Measurements from ENCODE around the gene NBPF19.
"Not testable (repeated sequence)": the region's sequence is repeated elsewhere in the genome, so short reads cannot be mapped to it uniquely, and the experiment has no call there.

DNA sequence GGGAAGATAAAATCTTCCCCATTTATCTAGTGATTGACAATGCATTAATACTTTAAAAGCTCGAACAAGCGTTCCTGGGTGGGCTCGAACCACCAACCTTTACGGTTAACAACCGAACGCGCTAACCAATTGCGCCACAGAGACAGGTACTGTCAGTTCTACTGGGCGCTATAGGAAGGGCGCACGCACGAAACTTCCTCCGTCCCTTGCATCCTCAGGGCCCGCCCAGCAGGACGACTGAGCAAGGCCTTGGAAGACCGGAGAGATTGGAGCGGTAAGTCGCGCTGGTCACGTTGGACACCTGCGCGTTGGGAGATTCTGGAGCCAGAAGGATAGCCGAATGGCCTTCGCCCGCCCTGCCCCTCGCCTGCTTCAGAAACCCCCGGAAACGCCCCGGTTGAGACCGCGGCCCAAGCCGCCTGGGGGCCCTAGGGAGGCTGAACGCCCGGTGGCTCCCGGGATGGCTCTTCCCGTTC is 83.5 kb downstream of the NBPF19 start:
- TF ChIP-seq, protein P1, sequence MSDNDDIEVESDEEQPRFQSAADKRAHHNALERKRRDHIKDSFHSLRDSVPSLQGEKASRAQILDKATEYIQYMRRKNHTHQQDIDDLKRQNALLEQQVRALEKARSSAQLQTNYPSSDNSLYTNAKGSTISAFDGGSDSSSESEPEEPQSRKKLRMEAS (IDR thresholded peaks at IDR 0.05; ENCODE audit: low read depth) = not testable (repeated sequence)
- TF ChIP-seq USF2 (IDR thresholded peaks at IDR 0.05; ENCODE audit: borderline replicate concordance, low read depth, low read length); EZH2phosphoT487 (IDR thresholded peaks at IDR 0.05; ENCODE audit: borderline replicate concordance, low read depth); CTCF (IDR thresholded peaks at IDR 0.05); EP300 (IDR thresholded peaks at IDR 0.05; ENCODE audit: borderline replicate concordance in 1 of 2, low read depth in 1 of 2, low read length in 1 of 2); TAF1 (IDR thresholded peaks at IDR 0.05; ENCODE audit: borderline replicate concordance, low read depth, low read length); SMC3 (IDR thresholded peaks at IDR 0.05; ENCODE audit: low read depth, low read length); FOXM1 (IDR thresholded peaks at IDR 0.05; ENCODE audit: low read depth); ZBTB33 (IDR thresholded peaks at IDR 0.05; ENCODE audit: borderline replicate concordance, low read depth); CHD2 (IDR thresholded peaks at IDR 0.05; ENCODE audit: low read length, partially characterized antibody); TEAD4 (IDR thresholded peaks at IDR 0.05; ENCODE audit: borderline replicate concordance, insufficient read depth): not testable (repeated sequence)
- TF ChIP-seq, protein P2, sequence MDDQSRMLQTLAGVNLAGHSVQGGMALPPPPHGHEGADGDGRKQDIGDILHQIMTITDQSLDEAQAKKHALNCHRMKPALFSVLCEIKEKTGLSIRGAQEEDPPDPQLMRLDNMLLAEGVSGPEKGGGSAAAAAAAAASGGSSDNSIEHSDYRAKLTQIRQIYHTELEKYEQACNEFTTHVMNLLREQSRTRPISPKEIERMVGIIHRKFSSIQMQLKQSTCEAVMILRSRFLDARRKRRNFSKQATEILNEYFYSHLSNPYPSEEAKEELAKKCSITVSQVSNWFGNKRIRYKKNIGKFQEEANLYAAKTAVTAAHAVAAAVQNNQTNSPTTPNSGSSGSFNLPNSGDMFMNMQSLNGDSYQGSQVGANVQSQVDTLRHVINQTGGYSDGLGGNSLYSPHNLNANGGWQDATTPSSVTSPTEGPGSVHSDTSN (IDR thresholded peaks at IDR 0.05) = not testable (repeated sequence)
